ENCODE data around the gene WHRN.

DNA sequence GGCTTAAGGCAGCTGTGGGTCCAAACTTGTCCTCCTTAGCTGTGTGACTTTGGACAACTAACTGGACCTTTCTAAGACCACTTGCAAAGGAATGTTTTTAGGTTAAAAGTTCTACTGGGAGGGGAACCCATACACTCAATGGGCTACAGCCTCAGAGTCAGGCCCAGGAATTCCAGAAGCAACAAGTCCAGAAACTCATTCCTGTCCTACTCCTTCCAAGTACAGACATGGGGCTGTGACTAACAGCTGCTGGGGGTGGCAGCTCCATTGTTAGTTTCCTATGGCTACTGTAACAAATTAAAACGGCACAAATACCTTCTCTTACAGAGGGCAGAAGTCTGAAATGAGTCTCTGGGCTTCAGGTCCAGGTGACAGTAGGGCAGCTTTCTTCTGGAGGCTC is 105.1 kb downstream of the WHRN start:
- no peak for TF ChIP-seq KDM4B (CRISPR knock-in tag; IDR thresholded peaks at IDR 0.05)
- no peak for TF ChIP-seq ZKSCAN8 (CRISPR knock-in tag; IDR thresholded peaks at IDR 0.05; ENCODE audit: borderline replicate concordance)
- no peak for TF ChIP-seq REXO4 (CRISPR knock-in tag; IDR thresholded peaks at IDR 0.05; ENCODE audit: borderline replicate concordance)
- TF ChIP-seq, protein P1, sequence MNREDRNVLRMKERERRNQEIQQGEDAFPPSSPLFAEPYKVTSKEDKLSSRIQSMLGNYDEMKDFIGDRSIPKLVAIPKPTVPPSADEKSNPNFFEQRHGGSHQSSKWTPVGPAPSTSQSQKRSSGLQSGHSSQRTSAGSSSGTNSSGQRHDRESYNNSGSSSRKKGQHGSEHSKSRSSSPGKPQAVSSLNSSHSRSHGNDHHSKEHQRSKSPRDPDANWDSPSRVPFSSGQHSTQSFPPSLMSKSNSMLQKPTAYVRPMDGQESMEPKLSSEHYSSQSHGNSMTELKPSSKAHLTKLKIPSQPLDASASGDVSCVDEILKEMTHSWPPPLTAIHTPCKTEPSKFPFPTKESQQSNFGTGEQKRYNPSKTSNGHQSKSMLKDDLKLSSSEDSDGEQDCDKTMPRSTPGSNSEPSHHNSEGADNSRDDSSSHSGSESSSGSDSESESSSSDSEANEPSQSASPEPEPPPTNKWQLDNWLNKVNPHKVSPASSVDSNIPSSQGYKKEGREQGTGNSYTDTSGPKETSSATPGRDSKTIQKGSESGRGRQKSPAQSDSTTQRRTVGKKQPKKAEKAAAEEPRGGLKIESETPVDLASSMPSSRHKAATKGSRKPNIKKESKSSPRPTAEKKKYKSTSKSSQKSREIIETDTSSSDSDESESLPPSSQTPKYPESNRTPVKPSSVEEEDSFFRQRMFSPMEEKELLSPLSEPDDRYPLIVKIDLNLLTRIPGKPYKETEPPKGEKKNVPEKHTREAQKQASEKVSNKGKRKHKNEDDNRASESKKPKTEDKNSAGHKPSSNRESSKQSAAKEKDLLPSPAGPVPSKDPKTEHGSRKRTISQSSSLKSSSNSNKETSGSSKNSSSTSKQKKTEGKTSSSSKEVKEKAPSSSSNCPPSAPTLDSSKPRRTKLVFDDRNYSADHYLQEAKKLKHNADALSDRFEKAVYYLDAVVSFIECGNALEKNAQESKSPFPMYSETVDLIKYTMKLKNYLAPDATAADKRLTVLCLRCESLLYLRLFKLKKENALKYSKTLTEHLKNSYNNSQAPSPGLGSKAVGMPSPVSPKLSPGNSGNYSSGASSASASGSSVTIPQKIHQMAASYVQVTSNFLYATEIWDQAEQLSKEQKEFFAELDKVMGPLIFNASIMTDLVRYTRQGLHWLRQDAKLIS (CRISPR knock-in tag; IDR thresholded peaks at IDR 0.05) = no peak
- TF ChIP-seq, protein P2, sequence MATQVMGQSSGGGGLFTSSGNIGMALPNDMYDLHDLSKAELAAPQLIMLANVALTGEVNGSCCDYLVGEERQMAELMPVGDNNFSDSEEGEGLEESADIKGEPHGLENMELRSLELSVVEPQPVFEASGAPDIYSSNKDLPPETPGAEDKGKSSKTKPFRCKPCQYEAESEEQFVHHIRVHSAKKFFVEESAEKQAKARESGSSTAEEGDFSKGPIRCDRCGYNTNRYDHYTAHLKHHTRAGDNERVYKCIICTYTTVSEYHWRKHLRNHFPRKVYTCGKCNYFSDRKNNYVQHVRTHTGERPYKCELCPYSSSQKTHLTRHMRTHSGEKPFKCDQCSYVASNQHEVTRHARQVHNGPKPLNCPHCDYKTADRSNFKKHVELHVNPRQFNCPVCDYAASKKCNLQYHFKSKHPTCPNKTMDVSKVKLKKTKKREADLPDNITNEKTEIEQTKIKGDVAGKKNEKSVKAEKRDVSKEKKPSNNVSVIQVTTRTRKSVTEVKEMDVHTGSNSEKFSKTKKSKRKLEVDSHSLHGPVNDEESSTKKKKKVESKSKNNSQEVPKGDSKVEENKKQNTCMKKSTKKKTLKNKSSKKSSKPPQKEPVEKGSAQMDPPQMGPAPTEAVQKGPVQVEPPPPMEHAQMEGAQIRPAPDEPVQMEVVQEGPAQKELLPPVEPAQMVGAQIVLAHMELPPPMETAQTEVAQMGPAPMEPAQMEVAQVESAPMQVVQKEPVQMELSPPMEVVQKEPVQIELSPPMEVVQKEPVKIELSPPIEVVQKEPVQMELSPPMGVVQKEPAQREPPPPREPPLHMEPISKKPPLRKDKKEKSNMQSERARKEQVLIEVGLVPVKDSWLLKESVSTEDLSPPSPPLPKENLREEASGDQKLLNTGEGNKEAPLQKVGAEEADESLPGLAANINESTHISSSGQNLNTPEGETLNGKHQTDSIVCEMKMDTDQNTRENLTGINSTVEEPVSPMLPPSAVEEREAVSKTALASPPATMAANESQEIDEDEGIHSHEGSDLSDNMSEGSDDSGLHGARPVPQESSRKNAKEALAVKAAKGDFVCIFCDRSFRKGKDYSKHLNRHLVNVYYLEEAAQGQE (IDR thresholded peaks at IDR 0.05; ENCODE audit: borderline replicate concordance in 1 of 2, low read depth in 1 of 2, low read length in 2 of 2) = no peak
- TF ChIP-seq STAG1 (CRISPR knock-in tag; IDR thresholded peaks at IDR 0.05) = no peak
- TF ChIP-seq, protein P3, sequence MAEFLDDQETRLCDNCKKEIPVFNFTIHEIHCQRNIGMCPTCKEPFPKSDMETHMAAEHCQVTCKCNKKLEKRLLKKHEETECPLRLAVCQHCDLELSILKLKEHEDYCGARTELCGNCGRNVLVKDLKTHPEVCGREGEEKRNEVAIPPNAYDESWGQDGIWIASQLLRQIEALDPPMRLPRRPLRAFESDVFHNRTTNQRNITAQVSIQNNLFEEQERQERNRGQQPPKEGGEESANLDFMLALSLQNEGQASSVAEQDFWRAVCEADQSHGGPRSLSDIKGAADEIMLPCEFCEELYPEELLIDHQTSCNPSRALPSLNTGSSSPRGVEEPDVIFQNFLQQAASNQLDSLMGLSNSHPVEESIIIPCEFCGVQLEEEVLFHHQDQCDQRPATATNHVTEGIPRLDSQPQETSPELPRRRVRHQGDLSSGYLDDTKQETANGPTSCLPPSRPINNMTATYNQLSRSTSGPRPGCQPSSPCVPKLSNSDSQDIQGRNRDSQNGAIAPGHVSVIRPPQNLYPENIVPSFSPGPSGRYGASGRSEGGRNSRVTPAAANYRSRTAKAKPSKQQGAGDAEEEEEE (CRISPR knock-in tag; IDR thresholded peaks at IDR 0.05; ENCODE audit: borderline replicate concordance) = no peak
- TF ChIP-seq, protein P4, sequence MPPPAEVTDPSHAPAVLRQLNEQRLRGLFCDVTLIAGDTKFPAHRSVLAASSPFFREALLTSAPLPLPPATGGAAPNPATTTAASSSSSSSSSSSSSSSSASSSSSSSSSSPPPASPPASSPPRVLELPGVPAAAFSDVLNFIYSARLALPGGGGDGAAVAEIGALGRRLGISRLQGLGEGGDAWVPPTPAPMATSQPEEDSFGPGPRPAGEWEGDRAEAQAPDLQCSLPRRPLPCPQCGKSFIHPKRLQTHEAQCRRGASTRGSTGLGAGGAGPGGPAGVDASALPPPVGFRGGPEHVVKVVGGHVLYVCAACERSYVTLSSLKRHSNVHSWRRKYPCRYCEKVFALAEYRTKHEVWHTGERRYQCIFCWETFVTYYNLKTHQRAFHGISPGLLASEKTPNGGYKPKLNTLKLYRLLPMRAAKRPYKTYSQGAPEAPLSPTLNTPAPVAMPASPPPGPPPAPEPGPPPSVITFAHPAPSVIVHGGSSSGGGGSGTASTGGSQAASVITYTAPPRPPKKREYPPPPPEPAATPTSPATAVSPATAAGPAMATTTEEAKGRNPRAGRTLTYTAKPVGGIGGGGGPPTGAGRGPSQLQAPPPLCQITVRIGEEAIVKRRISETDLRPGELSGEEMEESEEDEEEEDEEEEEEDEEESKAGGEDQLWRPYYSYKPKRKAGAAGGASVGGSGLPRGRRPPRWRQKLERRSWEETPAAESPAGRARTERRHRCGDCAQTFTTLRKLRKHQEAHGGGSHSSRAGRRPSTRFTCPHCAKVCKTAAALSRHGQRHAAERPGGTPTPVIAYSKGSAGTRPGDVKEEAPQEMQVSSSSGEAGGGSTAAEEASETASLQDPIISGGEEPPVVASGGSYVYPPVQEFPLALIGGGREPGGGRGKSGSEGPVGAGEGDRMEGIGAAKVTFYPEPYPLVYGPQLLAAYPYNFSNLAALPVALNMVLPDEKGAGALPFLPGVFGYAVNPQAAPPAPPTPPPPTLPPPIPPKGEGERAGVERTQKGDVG (CRISPR knock-in tag; IDR thresholded peaks at IDR 0.05; ENCODE audit: borderline replicate concordance) = no peak
- TF ChIP-seq, protein P5, sequence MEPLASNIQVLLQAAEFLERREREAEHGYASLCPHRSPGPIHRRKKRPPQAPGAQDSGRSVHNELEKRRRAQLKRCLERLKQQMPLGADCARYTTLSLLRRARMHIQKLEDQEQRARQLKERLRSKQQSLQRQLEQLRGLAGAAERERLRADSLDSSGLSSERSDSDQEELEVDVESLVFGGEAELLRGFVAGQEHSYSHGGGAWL (CRISPR knock-in tag; IDR thresholded peaks at IDR 0.05) = no peak
- TF ChIP-seq, protein P6, sequence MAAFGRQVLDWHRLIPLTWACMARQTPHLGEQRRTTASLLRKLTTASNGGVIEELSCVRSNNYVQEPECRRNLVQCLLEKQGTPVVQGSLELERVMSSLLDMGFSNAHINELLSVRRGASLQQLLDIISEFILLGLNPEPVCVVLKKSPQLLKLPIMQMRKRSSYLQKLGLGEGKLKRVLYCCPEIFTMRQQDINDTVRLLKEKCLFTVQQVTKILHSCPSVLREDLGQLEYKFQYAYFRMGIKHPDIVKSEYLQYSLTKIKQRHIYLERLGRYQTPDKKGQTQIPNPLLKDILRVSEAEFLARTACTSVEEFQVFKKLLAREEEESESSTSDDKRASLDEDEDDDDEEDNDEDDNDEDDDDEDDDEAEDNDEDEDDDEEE (CRISPR knock-in tag; IDR thresholded peaks at IDR 0.05) = no peak
- no peak for TF ChIP-seq KDM2A (CRISPR knock-in tag; IDR thresholded peaks at IDR 0.05; ENCODE audit: borderline replicate concordance, low read depth)

Measured in HepG2 (cell line).